Skin of body (tissue), 2 donors: ENCODE measurements around the gene NCKIPSD. TPM values are rescaled to one million over a fixed set of nuclear protein-coding genes. Genes with fewer than 3 reads are reported as not detected.
"Not testable (repeated sequence)": the region's sequence is repeated elsewhere in the genome, so short reads cannot be mapped to it uniquely, and the experiment has no call there.

ENCODE experiments used
- DNase-seq: peaks from one replicate; lab custom pipeline; 2025; lab: John Stamatoyannopoulos, UW
- total RNA-seq: library from RNA; depleted of rRNA; stranded (reverse); fragments of >200 nt; gene quantifications from one replicate; pipeline ENCODE4 v1.2.3, GENCODE V29; 2014

NCKIPSD gene
- 10.1 TPM for total RNA-seq

DNA sequence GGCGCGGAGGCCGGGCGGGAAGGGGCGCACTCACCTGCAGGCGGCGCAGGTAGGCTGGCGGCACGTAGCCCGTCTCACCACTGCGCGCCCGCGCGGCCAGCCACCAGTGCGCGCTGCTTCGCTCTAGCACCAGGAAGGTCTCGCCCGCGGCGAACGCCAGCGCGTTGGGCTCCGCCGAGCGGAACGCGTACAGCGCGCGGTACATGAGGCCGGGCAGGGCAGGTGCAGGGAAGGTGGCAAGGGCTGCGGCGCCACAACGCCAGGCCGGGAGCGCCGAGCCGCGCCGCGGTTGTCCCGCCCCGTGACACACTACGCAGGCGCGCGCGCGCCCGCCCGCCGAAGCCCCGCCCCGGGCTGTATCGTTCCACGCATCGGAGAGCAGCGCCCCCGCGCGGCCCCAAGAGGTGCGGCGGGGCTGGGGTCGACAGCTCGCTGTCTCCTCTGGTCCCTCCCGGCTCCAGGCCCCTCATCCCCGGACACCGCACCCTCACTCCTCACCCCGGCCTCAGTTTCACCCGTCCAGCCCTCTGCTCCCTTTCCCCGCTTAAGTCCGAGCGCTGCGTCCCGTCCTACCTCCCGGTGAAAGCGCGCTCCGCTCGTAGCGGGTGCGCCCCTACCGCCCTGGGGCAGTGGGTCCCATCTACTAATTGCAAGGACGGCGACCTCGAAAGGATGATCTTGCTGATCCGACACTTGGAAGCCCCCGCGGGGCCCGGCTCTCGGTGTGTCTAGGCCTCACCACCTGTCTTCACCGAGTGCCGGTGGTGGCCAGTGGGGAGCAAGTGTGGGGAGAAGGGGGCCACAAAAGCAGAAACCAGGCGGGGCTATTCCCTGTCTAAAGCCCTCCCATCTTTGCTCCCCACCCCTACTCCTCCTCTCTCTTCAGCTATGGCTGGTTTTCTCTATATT is at the start of gene NCKIPSD:
TSS of gene NCKIPSD (minus strand) at position 313 of the 909 bp plus-strand sequence. CDS start at position 205, 108 bp downstream.
- peak; percentile 70 for DNase-seq

DNA sequence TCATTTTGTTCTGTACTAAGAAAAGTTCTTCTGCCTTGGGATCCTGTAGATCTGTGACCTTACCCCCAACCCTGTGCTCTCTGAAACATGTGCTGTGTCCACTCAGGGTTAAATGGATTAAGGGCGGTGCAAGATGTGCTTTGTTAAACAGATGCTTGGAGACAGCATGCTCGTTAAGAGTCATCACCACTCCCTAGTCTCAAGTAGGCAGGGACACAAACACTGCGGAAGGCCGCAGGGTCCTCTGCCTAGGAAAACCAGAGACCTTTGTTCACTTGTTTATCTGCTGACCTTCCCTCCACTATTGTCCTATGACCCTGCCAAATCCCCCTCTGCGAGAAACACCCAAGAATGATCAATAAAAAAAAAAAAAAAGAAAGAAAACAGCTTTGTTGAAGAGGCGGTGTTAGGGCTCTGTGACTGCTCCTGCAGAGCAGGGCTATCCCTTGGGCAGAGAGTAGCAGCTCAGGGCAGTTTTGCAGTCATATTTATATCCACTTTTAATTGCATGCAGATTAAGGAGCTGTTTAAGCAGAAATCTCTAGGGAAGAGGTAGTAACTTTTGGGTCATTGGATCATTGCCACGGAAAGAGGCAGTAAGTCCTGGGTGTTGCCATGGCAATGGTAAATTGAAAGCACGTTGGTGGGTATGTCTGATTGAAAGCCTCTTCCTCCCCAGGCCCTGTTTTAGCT is 49.5 kb upstream of the NCKIPSD start:
- DNase-seq = peak; percentile 31

DNA sequence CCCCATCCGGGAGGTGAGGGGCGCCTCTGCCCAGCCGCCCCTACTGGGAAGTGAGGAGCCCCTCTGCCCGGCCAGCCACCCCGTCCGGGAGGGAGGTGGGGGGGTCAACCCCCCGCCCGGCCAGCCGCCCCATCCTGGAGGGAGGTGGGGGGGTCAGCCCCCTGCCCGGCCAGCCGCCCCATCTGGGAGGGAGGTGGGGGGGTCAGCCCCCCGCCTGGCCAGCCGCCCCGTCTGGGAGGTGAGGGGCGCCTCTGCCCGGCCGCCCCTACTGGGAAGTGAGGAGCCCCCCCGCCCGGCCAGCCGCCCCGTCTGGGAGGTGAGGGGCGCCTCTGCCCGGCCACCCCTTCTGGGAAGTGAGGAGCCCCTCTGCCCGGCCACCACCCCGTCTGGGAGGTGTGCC is 48.8 kb upstream of the NCKIPSD start:
- not testable (repeated sequence) for DNase-seq

DNA sequence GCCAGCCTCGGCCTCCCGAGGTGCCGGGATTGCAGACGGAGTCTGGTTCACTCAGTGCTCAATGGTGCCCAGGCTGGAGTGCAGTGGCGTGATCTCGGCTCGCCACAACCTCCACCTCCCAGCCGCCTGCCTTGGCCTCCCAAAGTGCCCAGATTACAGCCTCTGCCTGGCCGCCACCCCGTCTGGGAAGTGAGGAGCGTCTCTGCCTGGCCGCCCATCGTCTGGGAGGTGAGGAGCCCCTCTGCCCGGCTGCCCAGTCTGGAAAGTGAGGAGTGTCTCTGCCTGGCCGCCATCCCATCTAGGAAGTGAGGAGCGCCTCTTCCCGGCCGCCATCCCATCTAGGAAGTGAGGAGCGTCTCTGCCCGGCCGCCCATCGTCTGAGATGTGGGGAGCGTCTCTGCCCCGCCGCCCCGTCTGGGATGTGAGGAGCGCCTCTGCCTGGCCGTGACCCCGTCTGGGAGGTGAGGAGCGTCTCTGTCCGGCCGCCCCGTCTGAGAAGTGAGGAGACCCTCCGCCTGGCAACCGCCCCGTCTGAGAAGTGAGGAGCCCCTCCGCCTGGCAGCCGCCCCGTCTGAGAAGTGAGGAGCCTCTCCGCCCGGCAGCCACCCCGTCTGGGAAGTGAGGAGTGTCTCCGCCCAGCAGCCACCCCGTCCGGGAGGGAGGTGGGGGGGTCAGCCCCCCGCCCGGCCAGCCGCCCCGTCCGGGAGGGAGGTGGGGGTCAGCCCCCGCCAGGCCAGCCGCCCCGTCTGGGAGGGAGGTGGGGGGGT is 48.2 kb upstream of the NCKIPSD start:
- not testable (repeated sequence) for DNase-seq

DNA sequence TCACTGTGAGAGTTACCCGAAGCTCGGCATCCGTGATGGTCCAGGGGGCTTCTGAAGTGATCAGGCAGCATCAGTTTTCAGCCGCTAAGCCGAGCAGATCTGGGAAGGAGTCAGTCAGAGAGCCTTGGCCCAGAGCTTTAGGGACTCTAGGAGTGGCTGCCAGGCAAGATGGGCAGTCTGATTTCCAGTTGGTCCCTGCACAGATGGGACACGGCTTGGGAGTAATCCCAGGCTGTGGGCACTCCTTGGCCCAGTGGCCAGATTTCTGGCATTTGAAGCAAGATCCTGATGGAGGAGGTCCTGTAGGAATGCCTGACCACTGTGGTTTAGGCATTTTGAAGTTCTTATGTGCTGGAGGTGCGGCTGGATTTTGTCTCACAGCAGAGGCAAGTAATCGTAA is 41.8 kb upstream of the NCKIPSD start:
- no peak for DNase-seq

DNA sequence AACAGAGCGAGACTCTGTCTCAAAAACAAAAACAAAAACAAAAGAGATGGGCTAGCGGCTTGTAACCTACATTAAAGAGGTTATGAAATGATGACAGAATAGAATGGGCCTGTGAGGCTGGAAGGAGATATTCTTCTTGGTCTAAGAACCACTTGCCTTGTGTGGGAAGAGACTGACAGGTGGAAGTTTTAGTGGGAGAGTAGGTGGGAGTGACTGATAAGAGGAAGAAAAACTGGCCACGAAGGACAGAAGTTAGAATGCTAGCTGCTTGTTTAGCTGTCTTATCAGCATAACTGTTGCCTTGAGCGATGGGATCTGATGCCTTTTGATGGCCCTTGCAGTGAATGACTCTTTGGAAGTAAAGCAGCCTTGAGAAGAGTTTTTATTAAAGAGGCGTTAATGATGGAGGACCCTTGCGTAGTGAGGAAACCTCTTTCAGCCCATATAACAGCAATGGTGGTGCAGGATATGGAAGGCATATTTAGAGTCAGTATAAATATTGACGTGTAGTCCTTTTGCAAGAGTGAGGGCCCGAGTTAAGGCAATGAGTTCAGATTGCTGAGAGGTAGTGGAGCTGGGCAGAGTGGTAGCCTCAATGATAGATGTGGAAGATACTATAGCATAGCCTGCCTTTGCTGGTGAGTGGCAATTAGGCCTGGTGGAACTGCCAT is 39.6 kb upstream of the NCKIPSD start:
- not testable (repeated sequence) for DNase-seq

DNA sequence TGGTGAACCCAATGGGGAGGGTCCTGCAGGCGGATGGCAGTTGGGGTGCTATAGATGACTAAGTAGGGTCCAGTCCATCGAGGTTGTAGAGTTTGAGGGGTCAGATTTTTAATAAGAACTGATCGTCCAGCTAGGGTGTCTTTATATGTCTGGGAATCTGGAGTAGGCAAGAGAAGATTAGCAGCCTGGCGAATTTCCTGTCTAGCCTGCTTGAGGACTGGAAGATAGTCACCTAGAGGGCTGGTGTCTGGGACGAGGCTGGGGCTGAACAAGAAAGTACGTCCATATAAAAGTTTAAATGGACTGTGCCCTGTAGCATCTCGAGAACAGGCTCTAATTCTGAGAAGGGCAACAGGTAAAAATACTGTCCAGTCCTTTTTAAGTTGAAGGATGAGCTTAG is 38.0 kb upstream of the NCKIPSD start:
- no peak for DNase-seq

DNA sequence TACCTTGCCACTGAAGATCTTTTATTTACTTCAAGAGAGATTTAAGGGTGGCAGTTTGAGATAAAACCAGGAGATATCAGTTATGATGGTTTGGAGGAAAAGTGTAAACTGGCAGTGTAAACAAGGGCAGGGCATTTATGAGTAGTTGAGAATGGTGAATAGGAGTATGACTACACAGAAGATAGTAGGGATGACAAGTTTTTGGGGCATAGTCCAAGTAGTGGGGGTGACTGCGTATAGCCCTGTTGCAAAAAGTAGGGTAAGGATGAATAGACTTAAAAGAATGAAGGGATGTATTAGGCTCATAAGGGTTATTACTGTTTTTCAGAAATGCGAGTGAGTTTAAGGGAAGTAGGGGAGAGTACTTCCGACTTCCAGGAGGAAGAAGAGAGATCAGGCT is 37.6 kb upstream of the NCKIPSD start:
- DNase-seq = not testable (repeated sequence)

DNA sequence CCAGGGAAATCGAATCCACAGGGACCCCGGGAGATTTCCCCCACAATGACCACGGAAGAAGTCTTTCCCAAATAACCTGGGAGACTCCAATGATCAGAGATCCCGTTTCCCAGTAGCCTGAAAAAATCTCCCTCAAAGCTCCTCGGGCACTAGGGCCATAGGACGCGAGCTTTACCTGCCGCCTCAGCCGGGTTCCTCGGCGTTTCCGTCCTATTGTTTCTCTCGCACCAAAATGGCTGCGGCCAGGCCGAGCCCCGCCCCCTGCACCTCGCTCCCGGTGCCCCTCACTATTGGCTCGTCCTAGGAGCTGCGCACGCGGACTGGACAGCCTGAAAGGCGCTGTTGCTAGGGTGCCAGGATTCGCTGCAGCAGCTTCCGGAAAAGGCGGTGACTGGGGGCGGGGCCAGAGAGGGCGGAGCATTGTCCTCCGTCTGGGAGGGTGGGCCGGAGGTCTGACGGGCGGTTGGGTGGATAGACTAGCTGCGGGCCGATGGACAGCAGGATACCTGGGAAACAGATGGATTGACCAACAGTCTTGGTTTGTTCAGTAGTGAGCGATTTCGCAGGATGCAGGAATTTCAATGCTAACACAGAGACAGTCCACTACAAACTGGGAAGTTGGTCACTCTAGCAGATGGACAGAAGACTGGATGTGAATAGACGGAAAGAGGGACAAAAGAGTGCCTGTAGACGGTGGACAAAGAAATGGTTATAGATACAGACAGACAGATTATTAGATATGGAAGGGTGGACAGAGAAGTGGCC is 31.4 kb upstream of the NCKIPSD start, which contains the start of gene IP6K2:
TSS of gene IP6K2 (minus strand) at position 240 of the 765 bp plus-strand sequence. CDS start 21,930 bp downstream, outside the sequence.
- DNase-seq = peak; percentile 98

DNA sequence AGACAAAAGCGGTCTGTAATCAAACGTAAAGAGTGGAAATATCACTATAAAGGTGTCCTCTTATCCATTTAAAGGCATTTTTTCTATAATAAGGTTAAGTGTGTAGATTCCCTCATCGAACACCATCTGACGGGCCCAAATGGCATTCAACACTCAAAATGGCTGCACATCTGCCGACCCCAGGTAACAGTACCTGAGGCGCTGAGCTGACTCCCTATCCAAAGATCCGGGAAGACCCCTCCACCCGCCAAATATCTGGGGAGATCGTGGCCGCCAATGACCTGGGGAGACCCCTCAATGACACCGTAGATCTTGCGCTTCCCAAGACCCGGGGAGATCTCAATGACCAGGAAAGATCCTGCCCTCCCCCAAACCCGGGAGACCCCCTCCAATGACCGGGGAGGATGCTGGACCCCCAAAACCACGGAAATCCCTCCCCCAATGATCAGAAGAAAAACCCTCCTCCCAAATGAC is 30.8 kb upstream of the NCKIPSD start:
- DNase-seq = no peak

DNA sequence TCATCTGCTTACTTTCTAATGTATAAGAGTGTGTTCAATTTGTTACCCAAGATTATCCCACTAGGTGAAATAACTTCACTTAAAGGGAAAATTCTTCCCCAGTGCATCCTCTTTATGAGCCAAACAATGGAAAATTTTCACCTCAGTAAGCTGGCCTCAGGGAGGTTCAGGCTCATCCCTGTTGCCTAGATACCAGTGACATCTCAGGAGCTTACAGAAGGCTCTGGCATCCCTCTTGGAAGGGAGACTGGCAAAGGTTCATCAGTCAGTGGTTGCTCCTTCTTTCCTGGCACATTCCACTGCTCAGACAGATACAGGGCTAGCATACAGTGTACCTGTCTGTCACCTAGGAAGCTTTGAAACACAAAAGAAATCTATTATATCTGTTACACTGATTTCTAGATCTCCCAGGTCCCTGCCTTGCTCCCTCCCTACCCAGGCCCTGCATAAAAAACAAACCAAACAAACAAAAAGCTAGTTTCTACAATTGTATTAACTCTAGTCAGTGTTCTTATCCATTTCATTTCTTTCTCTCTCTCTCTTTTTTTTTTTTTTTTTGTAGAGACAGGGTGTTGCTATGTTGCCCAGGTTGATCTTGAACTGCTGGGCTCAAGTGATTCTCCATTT is 29.6 kb upstream of the NCKIPSD start:
- peak; percentile 7 for DNase-seq

DNA sequence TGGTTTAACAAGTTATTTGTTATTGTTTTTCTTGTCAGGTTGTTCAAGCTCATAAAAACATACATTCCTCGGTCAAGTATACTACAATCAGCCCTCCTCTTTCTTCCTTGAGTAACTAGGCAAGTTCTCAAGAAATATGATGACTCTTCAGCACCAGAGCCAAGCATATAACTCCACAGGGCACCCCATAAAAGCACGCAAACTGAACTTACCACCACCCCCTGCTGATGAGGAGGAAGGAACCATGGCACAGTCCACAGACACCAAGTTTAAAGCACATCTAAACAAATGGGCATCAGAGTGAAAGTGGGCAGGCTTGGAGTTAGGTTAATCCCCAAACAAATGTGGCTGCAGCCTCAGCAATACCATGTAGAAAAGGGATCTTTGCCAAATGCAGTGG is 26.0 kb upstream of the NCKIPSD start:
- no peak for DNase-seq

DNA sequence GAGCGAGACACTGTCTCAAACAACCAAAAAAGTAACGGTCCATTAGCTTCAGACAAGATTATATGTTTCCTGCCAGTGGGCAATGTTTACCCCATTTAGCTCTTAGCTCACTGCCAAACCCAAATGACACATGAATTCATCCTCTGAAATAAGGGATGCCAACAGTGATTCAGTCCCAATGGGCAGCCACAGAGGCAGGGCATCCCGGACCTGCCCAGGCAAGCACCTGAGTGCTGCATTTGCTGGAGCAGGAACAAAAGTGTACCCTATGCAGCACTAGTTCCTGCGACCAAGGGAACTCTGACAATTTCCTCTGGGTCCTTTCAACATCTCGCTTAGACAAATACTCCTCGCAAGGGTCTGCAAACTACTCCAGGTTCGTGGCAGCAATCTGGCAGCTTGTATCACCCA is 23.3 kb upstream of the NCKIPSD start:
- no peak for DNase-seq

DNA sequence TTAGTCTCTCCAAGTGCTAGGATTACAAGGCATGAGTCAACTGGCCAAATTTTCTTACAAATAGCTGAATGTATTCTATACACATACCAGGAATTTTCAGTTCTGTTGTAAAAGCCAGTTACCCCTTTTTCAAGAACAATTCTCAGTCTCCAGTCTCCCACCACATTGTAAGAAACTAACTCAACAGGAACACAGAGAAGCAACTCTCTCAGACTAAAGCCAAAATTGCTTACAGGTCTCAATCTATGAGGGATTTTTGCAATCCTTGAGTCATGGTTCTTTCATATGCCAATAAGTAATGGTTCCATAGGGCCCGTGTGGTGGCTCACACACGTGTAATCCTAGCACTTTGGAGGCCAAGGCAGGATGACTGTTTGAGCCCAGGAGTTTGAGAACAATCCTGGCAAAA is 22.8 kb upstream of the NCKIPSD start:
- DNase-seq = no peak

DNA sequence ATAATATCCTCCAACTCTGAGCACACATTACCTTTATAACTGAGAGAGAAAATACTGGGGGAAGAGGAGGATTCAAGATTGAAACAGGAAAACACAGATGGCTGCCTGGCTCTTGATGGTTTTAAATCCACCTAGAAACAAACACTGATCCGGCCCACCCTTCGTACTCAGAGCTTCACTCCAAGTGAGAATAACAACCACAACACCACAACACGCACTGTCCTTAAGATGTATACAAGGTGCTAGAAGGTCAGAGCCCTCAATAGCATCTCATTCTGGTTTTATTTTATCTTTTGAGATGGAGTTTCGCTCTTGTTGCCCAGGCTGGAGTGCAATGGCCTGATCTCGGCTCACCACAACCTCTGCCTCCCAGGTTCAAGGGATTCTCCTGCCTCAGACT is 21.4 kb upstream of the NCKIPSD start:
- no peak for DNase-seq

DNA sequence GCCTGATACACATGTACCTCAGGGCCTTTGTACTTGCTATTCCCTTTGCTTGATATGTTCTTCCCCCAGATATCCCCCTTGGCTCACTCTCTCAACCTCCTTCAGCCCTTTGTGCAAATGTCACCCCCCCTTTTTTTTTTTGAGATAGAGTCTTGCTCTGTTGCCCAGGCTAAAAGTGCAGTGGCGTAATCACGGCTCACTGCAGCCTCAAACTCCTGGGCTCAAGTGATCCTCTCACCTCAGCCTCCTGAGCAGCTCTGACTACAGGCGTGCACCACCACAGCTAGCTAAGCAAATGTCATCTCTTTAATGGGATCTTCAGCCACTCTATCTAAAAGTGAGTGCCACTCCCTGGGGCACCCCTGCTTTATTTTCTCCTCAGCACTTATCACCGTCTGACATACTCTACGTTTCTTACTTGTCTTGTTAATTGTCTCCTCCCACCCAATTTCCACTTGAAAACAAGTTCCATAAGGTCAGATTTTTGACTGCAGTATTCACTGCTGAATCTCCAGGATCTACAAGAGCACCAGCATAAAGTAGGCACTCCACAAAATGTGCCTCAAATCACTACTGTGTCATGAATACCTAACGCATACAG is 16.7 kb upstream of the NCKIPSD start:
- DNase-seq = no peak

DNA sequence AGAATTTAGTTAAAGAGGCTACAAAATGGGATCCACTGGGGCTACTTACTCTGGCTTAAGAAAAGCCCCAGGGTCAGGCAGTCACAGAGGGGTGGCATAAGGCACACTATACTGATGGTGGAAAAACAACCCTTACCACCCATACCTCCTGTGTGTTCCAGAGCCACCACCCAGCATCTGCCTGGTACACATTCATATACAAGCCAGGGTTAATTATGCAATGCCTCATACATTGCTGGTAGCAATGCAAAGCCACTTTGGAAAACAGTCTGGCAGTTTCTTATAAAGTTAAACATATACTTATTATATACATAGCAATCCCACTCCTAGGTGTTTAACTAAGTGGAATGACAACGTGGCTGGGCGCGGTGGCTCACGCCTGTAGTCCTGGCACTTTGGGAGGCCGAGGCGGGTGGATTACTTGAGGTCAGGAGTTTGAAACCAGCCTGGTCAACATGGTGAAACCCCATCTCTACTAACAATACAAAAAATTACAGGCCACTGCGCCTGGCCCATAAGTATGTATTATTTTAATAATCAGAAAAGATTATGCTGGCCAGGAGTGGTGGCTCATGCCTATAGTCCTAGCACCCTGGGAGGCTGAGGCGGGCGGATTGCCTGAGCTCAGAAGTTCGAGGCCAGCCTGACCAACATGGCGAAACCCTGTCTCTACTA is 15.2 kb upstream of the NCKIPSD start:
- DNase-seq = no peak

DNA sequence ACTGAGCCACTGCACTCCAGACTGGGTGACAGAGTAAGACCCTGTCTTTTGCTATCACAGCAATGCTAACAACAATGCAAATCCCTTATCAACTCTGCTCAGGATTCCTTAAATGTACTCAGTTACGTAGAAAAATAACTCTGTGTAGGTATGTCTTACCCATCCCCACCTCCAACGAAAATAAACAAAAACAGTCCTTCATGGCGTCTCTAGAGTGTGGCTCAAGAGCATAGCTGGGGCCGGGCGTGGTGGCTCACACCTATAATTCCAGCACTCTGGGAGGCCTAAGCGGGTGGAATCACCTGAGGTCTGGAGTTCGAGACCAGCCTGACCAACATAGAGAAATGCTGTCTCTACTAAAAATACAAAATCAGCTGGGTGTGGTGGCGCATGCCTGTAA is 13.2 kb upstream of the NCKIPSD start:
- DNase-seq = no peak

DNA sequence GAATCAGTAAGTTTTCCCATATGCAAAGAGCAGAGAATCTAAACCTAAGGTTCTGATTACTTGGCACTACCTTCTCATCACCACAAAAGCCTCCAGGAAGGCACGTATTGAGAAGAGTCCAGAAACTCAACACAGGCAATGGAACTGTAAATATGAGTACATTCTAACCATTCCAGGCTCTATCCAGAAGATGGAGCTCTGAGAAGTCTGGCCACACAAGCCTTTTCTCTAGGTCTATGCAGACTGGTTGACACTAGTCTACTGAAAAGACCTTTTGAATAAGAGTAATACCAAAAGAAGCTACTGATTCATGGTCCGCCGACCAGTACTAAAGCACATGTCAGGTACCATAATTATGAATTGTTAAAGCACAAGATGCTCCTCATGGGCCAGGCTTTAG is 12.2 kb upstream of the NCKIPSD start:
- no peak for DNase-seq
